ENCODE measurements around the gene BCLAF3. TPM values are rescaled to one million over a fixed set of nuclear protein-coding genes. Genes with fewer than 3 reads are reported as not detected.

The BCLAF3 gene
- polyA plus RNA-seq, 1 donor (not counting 4 experiments of a cell fraction or from before 2014, with no cell fraction given) = 3.0 TPM

DNA sequence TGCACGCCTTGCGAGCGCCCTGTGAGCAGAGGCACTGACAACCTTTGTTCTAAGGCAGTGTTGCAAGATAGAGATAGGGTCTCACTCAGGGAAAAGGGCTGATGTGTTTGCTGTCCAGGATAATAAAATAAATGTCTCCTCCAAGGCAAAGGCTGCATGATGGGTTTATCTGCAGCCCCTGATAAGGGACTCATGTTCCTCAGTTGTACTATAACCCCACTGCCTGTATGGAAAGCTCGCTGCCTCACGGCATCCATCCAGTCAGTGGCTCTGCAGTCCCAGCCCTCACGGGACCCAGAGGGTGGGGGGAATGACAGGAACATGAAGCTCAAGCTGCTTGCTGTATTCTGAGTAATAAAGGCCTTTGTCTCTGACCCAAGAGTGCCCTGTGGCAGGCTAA lies 22.6 kb downstream of the BCLAF3 start:
- DNase-seq (ENCODE audit: low read depth, low spot score) = no peak
- TF ChIP-seq, protein P1, sequence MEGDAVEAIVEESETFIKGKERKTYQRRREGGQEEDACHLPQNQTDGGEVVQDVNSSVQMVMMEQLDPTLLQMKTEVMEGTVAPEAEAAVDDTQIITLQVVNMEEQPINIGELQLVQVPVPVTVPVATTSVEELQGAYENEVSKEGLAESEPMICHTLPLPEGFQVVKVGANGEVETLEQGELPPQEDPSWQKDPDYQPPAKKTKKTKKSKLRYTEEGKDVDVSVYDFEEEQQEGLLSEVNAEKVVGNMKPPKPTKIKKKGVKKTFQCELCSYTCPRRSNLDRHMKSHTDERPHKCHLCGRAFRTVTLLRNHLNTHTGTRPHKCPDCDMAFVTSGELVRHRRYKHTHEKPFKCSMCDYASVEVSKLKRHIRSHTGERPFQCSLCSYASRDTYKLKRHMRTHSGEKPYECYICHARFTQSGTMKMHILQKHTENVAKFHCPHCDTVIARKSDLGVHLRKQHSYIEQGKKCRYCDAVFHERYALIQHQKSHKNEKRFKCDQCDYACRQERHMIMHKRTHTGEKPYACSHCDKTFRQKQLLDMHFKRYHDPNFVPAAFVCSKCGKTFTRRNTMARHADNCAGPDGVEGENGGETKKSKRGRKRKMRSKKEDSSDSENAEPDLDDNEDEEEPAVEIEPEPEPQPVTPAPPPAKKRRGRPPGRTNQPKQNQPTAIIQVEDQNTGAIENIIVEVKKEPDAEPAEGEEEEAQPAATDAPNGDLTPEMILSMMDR (optimal IDR thresholded peaks at IDR 0.05 in 1 of 3, IDR thresholded peaks at IDR 0.05 in 1 of 3, conservative IDR thresholded peaks at IDR 0.05 in 1 of 3; ENCODE audit: extremely low read depth in 1 of 3, insufficient read depth in 2 of 3, low read length in 3 of 3) = no peak
- no peak for TF ChIP-seq EZH2 (IDR thresholded peaks at IDR 0.05; ENCODE audit: low read length)

DNA sequence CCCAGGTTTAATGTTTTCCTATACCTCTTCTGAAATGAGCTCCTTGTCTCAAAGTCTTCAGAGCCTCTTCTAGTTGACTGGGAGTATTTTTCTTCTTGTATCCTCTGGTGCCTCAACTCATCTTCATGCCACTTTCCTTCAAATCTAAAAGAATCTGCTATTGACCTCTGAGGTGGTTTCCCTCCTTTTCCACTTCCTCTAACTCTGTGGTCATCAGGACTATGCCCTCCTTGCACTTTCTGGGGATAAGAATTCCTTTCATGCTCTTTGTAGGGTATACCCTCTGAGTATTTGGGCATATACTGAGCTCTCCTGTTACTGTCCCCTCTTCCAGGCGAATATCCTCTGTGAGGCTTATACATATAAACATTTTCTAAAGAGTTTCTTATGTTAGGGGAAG lies 24.8 kb downstream of the BCLAF3 start:
- Histone ChIP-seq H3K9me1 (ENCODE audit: control insufficient read depth, extremely low read depth, insufficient read depth, low read length) (no peaks in the 10 kb centered on the region), H3K79me2 (ENCODE audit: control insufficient read depth, insufficient read depth, low read length) (no peaks in the 10 kb centered on the region), H3K4me1 (ENCODE audit: control insufficient read depth, extremely low read depth, insufficient read depth, low read length) (no peaks in the 10 kb centered on the region), H3K27ac (ENCODE audit: control insufficient read depth, insufficient read depth, low read length) (no peak overlapping the region), H3K4me2 (ENCODE audit: control insufficient read depth, extremely low read depth, insufficient read depth, low read depth, low read length) (no peak overlapping the region), H2AFZ (ENCODE audit: control insufficient read depth, low read length) (no peak overlapping the region), H3K36me3 (ENCODE audit: control insufficient read depth in 2 of 2, extremely low read depth in 1 of 2, insufficient read depth in 2 of 2, low read length in 2 of 2) (no peaks in the 10 kb centered on the region), H3K9ac (ENCODE audit: control insufficient read depth, extremely low read depth, insufficient read depth, low read length) (no peak overlapping the region), H3K4me3 (ENCODE audit: control insufficient read depth in 2 of 3, extremely low read depth in 1 of 3, insufficient read depth in 2 of 3, low read depth in 1 of 3, low read length in 3 of 3) (no peak overlapping the region), H4K20me1 (ENCODE audit: control insufficient read depth, extremely low read depth, insufficient read depth, low read length) (no peaks in the 10 kb centered on the region), H3K9me3 (ENCODE audit: control insufficient read depth, low read depth, low read length) (no peaks in the 10 kb centered on the region), H3K27me3 (ENCODE audit: control insufficient read depth, extremely low read depth, insufficient read depth, low read length) (no peaks in the 10 kb centered on the region)
- TF ChIP-seq, protein P1 (optimal IDR thresholded peaks at IDR 0.05 in 1 of 3, IDR thresholded peaks at IDR 0.05 in 1 of 3, conservative IDR thresholded peaks at IDR 0.05 in 1 of 3; ENCODE audit: extremely low read depth in 1 of 3, insufficient read depth in 2 of 3, low read length in 3 of 3) = no peak
- TF ChIP-seq EZH2 (IDR thresholded peaks at IDR 0.05; ENCODE audit: low read length) = no peak
- no peak for DNase-seq (ENCODE audit: low read depth, low spot score)
- no peak for FAIRE-seq
- dilution Hi-C loops (cut with MboI; ENCODE audit: extremely low pct_ligation_motif_present, low sequenced_read_pairs) = no loop called here

More for the DNA sequence above, 22.6 kb downstream of the BCLAF3 start:
- no peak for FAIRE-seq
- Histone ChIP-seq H3K79me2 (ENCODE audit: control insufficient read depth, insufficient read depth, low read length) (no peaks in the 10 kb centered on the region), H3K4me1 (ENCODE audit: control insufficient read depth, extremely low read depth, insufficient read depth, low read length) (no peaks in the 10 kb centered on the region), H3K4me3 (ENCODE audit: control insufficient read depth in 2 of 3, extremely low read depth in 1 of 3, insufficient read depth in 2 of 3, low read depth in 1 of 3, low read length in 3 of 3) (no peak overlapping the region), H3K9ac (ENCODE audit: control insufficient read depth, extremely low read depth, insufficient read depth, low read length) (no peak overlapping the region), H3K4me2 (ENCODE audit: control insufficient read depth, extremely low read depth, insufficient read depth, low read depth, low read length) (no peak overlapping the region), H2AFZ (ENCODE audit: control insufficient read depth, low read length) (no peak overlapping the region), H3K9me1 (ENCODE audit: control insufficient read depth, extremely low read depth, insufficient read depth, low read length) (no peaks in the 10 kb centered on the region), H4K20me1 (ENCODE audit: control insufficient read depth, extremely low read depth, insufficient read depth, low read length) (no peaks in the 10 kb centered on the region), H3K36me3 (ENCODE audit: control insufficient read depth in 2 of 2, extremely low read depth in 1 of 2, insufficient read depth in 2 of 2, low read length in 2 of 2) (no peaks in the 10 kb centered on the region), H3K27me3 (ENCODE audit: control insufficient read depth, extremely low read depth, insufficient read depth, low read length) (no peaks in the 10 kb centered on the region), H3K27ac (ENCODE audit: control insufficient read depth, insufficient read depth, low read length) (no peak overlapping the region), H3K9me3 (ENCODE audit: control insufficient read depth, low read depth, low read length) (no peaks in the 10 kb centered on the region)
- dilution Hi-C loops (cut with MboI; ENCODE audit: extremely low pct_ligation_motif_present, low sequenced_read_pairs) = no loop called here

Data from keratinocyte (primary cell).